Activated T-cell treated with anti-CD3 and anti-CD28 coated beads, Interleukin-2, amount 50 U/mL, for 72 hours (primary cell): Measurements from ENCODE around the gene DOCK1. TPM values are rescaled to one million over a fixed set of nuclear protein-coding genes. Genes with fewer than 3 reads are reported as not detected.

ENCODE experiments used
- ATAC-seq, 2 donors: fragments of 150-1000 bp; cut with Tn5 transposase; replicated peaks in 1 of 2; 2 replicates each; pipeline ENCODE4 v1.10.0; 2021; ENCODE audit warnings: moderate library complexity in 2 of 2, mild to moderate bottlenecking in 1 of 2
- DNase-seq, 2 donors: peaks; one replicate each; pipeline ENCODE4 v3.0.0; 2021 to 2022; ENCODE audit warnings: mixed read lengths in 1 of 2
- H3K27ac Mint-ChIP-seq: one replicate; pipeline ENCODE4 v1.8.0; 2022; ENCODE audit warnings: mild to moderate bottlenecking, moderate library complexity, mixed read lengths
- H3K27me3 Mint-ChIP-seq: one replicate; pipeline ENCODE4 v1.8.0; 2022; ENCODE audit warnings: low read depth, mixed read lengths
- H3K36me3 Mint-ChIP-seq, 2 donors: one replicate each; pipeline ENCODE4 v1.8.0; 2022; ENCODE audit warnings: mixed read lengths in 2 of 2, mild to moderate bottlenecking in 1 of 2; ENCODE audit not compliant: insufficient read depth in 2 of 2
- H3K4me1 Mint-ChIP-seq: one replicate; pipeline ENCODE4 v1.8.0; 2022; ENCODE audit warnings: low read depth, mixed read lengths
- H3K4me3 Mint-ChIP-seq, 2 donors: one replicate each; pipeline ENCODE4 v1.8.0; 2022; ENCODE audit warnings: mild to moderate bottlenecking in 2 of 2, mixed read lengths in 2 of 2, moderate library complexity in 2 of 2
- H3K9me3 Mint-ChIP-seq, 2 donors: one replicate each; pipeline ENCODE4 v1.8.0; 2022; ENCODE audit warnings: mixed read lengths in 2 of 2
- total RNA-seq, 2 donors: library from RNA; stranded (reverse); gene quantifications; one replicate each; pipeline ENCODE4 v1.2.3, GENCODE V29; 2022

DOCK1 gene
- total RNA-seq, 2 donors from 2014 or later: 0.35 to 0.53 TPM

- DNase-seq (no peak), ATAC-seq (no peak)
- no peaks in the 10 kb centered on the region for H3K9me3 Mint-ChIP-seq
- H3K4me1 Mint-ChIP-seq: no peaks in the 10 kb centered on the region
- no peaks in the 10 kb centered on the region for H3K27me3 Mint-ChIP-seq
- no peak overlapping the region for H3K4me3 Mint-ChIP-seq
- H3K36me3 Mint-ChIP-seq: no peaks in the 10 kb centered on the region
- H3K27ac Mint-ChIP-seq: no peak overlapping the region
Observed at GRCh38 chr10:126979311-126979710, 74.1 kb downstream of the DOCK1 start.

- H3K4me1 Mint-ChIP-seq: no peaks in the 10 kb centered on the region
- no peaks in the 10 kb centered on the region for H3K9me3 Mint-ChIP-seq
- no peaks in the 10 kb centered on the region for H3K27me3 Mint-ChIP-seq
- H3K36me3 Mint-ChIP-seq: no peaks in the 10 kb centered on the region
- ATAC-seq: no peak
- no peak for DNase-seq
- H3K27ac Mint-ChIP-seq: no peak overlapping the region
- no peak overlapping the region for H3K4me3 Mint-ChIP-seq
Observed at GRCh38 chr10:126993208-126993607, 88.0 kb downstream of the DOCK1 start.

- Mint-ChIP-seq H3K27me3 (no peaks in the 10 kb centered on the region), H3K36me3 (peaks cover 0 to 1% of the 10 kb centered on the region in 2 donors), H3K9me3 (peaks cover 3 to 8% of the 10 kb centered on the region in 2 donors), H3K27ac (no peak overlapping the region), H3K4me1 (no peaks in the 10 kb centered on the region), H3K4me3 (no peak overlapping the region)
- DNase-seq (no peak), ATAC-seq (no peak)
Observed at GRCh38 chr10:126997801-126998590, 92.8 kb downstream of the DOCK1 start.

GRCh38 chr10:127000598-127000997 is 95.4 kb downstream of the DOCK1 start:
- DNase-seq: no peak
- no peaks in the 10 kb centered on the region for H3K27me3 Mint-ChIP-seq
- H3K36me3 Mint-ChIP-seq: peaks cover 0 to 1% of the 10 kb centered on the region in 2 donors
- H3K4me3 Mint-ChIP-seq: no peak overlapping the region
- H3K27ac Mint-ChIP-seq: no peak overlapping the region
- peaks cover 3 to 8% of the 10 kb centered on the region in 2 donors for H3K9me3 Mint-ChIP-seq
- no peaks in the 10 kb centered on the region for H3K4me1 Mint-ChIP-seq
- no peak for ATAC-seq

- H3K27ac Mint-ChIP-seq: no peak overlapping the region
- no peak for ATAC-seq
- H3K36me3 Mint-ChIP-seq: peaks cover 0 to 1% of the 10 kb centered on the region in 2 donors
- H3K4me3 Mint-ChIP-seq: no peak overlapping the region
- no peaks in the 10 kb centered on the region for H3K4me1 Mint-ChIP-seq
- peaks cover 3 to 8% of the 10 kb centered on the region in 2 donors for H3K9me3 Mint-ChIP-seq
- no peaks in the 10 kb centered on the region for H3K27me3 Mint-ChIP-seq
- DNase-seq: no peak
Observed at GRCh38 chr10:127003032-127003685, 97.9 kb downstream of the DOCK1 start.

GRCh38 chr10:127006453-127006852 is 101.2 kb downstream of the DOCK1 start:
- no peak overlapping the region for H3K27ac Mint-ChIP-seq
- ATAC-seq (no peak), DNase-seq (no peak)
- no peaks in the 10 kb centered on the region for H3K27me3 Mint-ChIP-seq
- H3K4me1 Mint-ChIP-seq: no peaks in the 10 kb centered on the region
- H3K9me3 Mint-ChIP-seq: peaks cover 0 to 4% of the 10 kb centered on the region in 2 donors
- H3K4me3 Mint-ChIP-seq: no peak overlapping the region
- H3K36me3 Mint-ChIP-seq: peaks cover 0 to 1% of the 10 kb centered on the region in 2 donors

- DNase-seq (no peak), ATAC-seq (no peak)
- no peaks in the 10 kb centered on the region for H3K36me3 Mint-ChIP-seq
- no peaks in the 10 kb centered on the region for H3K9me3 Mint-ChIP-seq
- H3K4me3 Mint-ChIP-seq: no peak overlapping the region
- H3K27ac Mint-ChIP-seq: no peak overlapping the region
- peaks cover 5% of the 10 kb centered on the region for H3K27me3 Mint-ChIP-seq
- H3K4me1 Mint-ChIP-seq: no peaks in the 10 kb centered on the region
Observed at GRCh38 chr10:127009366-127009765, 104.1 kb downstream of the DOCK1 start.

GRCh38 chr10:127011174-127011573 is 105.9 kb downstream of the DOCK1 start:
- Mint-ChIP-seq H3K27me3 (peaks cover 5% of the 10 kb centered on the region), H3K4me1 (no peaks in the 10 kb centered on the region), H3K27ac (no peak overlapping the region), H3K9me3 (no peaks in the 10 kb centered on the region), H3K36me3 (no peaks in the 10 kb centered on the region), H3K4me3 (no peak overlapping the region)
- ATAC-seq (no peak), DNase-seq (no peak)

GRCh38 chr10:127012071-127012768 is 107.0 kb downstream of the DOCK1 start:
- Mint-ChIP-seq H3K36me3 (no peaks in the 10 kb centered on the region), H3K27ac (no peak overlapping the region), H3K9me3 (no peaks in the 10 kb centered on the region), H3K4me3 (no peak overlapping the region), H3K4me1 (no peaks in the 10 kb centered on the region), H3K27me3 (peaks cover 5% of the 10 kb centered on the region)
- no peak for ATAC-seq
- no peak for DNase-seq

- Mint-ChIP-seq H3K27ac (no peak overlapping the region), H3K36me3 (no peaks in the 10 kb centered on the region), H3K27me3 (peaks cover 5% of the 10 kb centered on the region), H3K4me3 (no peak overlapping the region), H3K9me3 (no peaks in the 10 kb centered on the region), H3K4me1 (no peaks in the 10 kb centered on the region)
- no peak for DNase-seq
- no peak for ATAC-seq
Observed at GRCh38 chr10:127012769-127013152, 107.5 kb downstream of the DOCK1 start.

- Mint-ChIP-seq H3K9me3 (no peaks in the 10 kb centered on the region), H3K4me3 (no peak overlapping the region), H3K4me1 (no peaks in the 10 kb centered on the region), H3K27ac (no peak overlapping the region), H3K36me3 (no peaks in the 10 kb centered on the region), H3K27me3 (peaks cover 5% of the 10 kb centered on the region)
- ATAC-seq (no peak), DNase-seq (no peak)
Observed at GRCh38 chr10:127013211-127013656, 108.0 kb downstream of the DOCK1 start.

- H3K27ac Mint-ChIP-seq: no peak overlapping the region
Observed at GRCh38 chr10:127013691-127014473, 108.7 kb downstream of the DOCK1 start.

More at GRCh38 chr10:127013691-127014473, 108.7 kb downstream of the DOCK1 start:
- H3K9me3 Mint-ChIP-seq: no peaks in the 10 kb centered on the region
- H3K4me3 Mint-ChIP-seq: no peak overlapping the region
- no peaks in the 10 kb centered on the region for H3K36me3 Mint-ChIP-seq
- DNase-seq: no peak
- ATAC-seq: no peak
- H3K4me1 Mint-ChIP-seq: no peaks in the 10 kb centered on the region
- H3K27me3 Mint-ChIP-seq: peaks cover 5% of the 10 kb centered on the region
